ENCODE results near the gene LDLRAD4. TPM values are rescaled to one million over a fixed set of nuclear protein-coding genes. Genes with fewer than 3 reads are reported as not detected.

The LDLRAD4 gene
- total and polyA plus RNA-seq, 9 of the 15 experiments (the other 6 are each of a cell fraction or from before 2014, with no cell fraction given), result 0.01 TPM; not detected in 8

DNA sequence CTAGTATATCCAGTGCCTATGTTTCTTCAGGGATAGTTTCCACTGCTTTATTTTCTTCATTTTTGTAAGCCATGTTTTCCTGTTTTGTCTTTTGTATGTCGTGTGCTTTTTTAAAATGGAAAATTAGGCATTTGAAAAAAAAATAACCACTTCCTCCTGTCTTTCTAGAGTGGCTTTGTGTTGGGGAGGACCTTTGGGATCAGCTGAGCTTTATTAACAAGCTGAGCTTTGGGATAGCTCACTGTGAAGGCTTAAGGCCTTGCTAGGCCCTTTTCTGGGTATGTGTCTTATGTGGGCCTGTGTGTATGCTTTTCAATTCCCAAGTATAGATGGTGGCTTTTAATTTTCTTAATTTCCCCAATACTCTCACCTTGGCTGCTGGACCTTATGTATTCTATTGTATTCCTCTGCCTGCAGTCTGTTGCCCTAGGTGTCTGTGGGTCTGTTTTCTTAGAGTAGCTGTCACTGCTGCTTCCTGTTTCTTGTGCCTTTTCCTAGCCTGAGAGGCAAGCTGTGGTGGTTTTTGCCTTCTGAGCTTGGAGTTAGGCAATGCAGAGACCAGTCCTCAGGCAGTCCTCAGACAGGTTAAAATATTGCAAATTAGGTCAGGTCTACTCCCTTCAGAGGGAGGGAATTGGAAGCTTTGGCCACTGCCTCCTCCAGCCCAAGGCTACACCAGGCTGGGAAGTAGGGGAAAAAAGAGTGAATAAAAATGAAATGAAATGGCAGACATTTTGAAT is 134.7 kb downstream of the LDLRAD4 start (continued):
- TF ChIP-seq ILF3 (IDR thresholded peaks at IDR 0.05; ENCODE audit: borderline replicate concordance) (no peak), KHSRP (IDR thresholded peaks at IDR 0.05) (no peak), HDGF (IDR thresholded peaks at IDR 0.05) (no peak), ZKSCAN1 (IDR thresholded peaks at IDR 0.05; ENCODE audit: low read depth, low read length) (no peak), GATAD2A (IDR thresholded peaks at IDR 0.05) (no peak), PTBP1 (IDR thresholded peaks at IDR 0.05; ENCODE audit: low read depth, low read length) (no peak), SP2 (IDR thresholded peaks at IDR 0.05; ENCODE audit: extremely low read depth, low read depth, low read length, poor library complexity, severe bottlenecking) (no peak), ETS2 (tag; IDR thresholded peaks at IDR 0.05; ENCODE audit: borderline replicate concordance, poor library complexity, severe bottlenecking) (no peak), HOXB6 (CRISPR knock-in tag; IDR thresholded peaks at IDR 0.05; ENCODE audit: borderline replicate concordance) (no peak)

DNA sequence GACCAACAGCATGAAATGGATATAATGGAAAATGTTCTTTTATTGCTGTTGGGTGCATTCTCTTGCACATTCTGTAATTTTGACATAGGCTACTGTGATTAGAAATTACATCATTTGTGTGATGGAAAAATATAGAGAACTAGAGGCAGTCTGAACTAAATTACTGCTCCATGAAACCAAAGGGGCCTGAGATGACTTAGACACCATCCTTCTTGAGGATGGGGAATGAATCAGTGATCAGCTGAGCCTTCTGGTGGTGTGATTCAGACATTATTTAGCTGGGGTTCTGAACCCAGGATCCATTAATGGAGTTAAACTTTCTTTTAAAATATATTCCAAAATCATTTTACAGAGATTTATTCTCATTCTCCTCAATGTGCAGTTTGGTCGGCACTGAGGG is 135.8 kb downstream of the LDLRAD4 start:
- no peak for TF ChIP-seq ELK1 (CRISPR knock-in tag; IDR thresholded peaks at IDR 0.05)
- H3K4me3 ChIP-seq, result no peak overlapping the region
- no peaks in the 10 kb centered on the region for H3K9me1 ChIP-seq (ENCODE audit: control insufficient read depth, insufficient read depth, low read length)
- intact Hi-C loops (cut with micrococcal nuclease), result no loop called here
- 0% methylated on average over 1 of the region's 1 CpG for WGBS (ENCODE audit: insufficient coverage, low coverage, missing lambda C conversion rate)
- in situ Hi-C loops (cut with MboI), result no loop called here
- H3K9ac ChIP-seq (ENCODE audit: insufficient read depth in 1 of 2, low read depth in 2 of 2, low read length in 2 of 2), result no peak overlapping the region
- FAIRE-seq, result no peak
- H4K20me1 ChIP-seq (replicated peaks; ENCODE audit: control insufficient read depth, insufficient read depth, low read length), result no peaks in the 10 kb centered on the region
- no peaks in the 10 kb centered on the region for H3K9me3 ChIP-seq (replicated peaks; ENCODE audit: control insufficient read depth, insufficient read depth, low read depth, low read length)
- POLR2A ChIA-PET, result no interaction called here
- no peaks in the 10 kb centered on the region for H3K79me2 ChIP-seq (ENCODE audit: control insufficient read depth, insufficient read depth, low read length)
- CTCF ChIA-PET (ENCODE audit: low intra/inter-chr PET ratio), result no interaction called here
- no peaks in the 10 kb centered on the region for H3K36me3 ChIP-seq (ENCODE audit: control insufficient read depth, insufficient read depth, low read length)
- BruUV-seq (replicated peaks), result no TSS peak
- no peak overlapping the region for H3K4me2 ChIP-seq (ENCODE audit: insufficient read depth, low read length)
- no peak overlapping the region for H3K27ac ChIP-seq (ENCODE audit: extremely low read depth, low read depth, low read length)
- ATAC-seq, result no peak
- H3K27me3 ChIP-seq (ENCODE audit: control insufficient read depth in 2 of 2, insufficient read depth in 2 of 2, low read length in 2 of 2), result no peaks in the 10 kb centered on the region
- no peaks in the 10 kb centered on the region for H3K4me1 ChIP-seq (replicated peaks in 1 of 2; ENCODE audit: control insufficient read depth in 2 of 2, insufficient read depth in 2 of 2, low read length in 2 of 2)
- H2AFZ ChIP-seq (ENCODE audit: low read depth, low read length), result no peak overlapping the region
- no peak for DNase-seq (ENCODE audit: extremely low read depth in 1 of 4, low spot score in 3 of 4)

Measured in K562 (cell line).